SK-N-MC (cell line): ENCODE measurements around the gene ACAD11.

Experiments
- DNase-seq: peaks from one replicate; pipeline ENCODE4 v3.0.0-alpha.2; 2011; ENCODE audit warnings: low read depth, low spot score
- H3K27ac ChIP-seq: fragments of 200-600 bp; sonication (generic); 2 replicates; pipeline ENCODE4 v1.5.1; 2016; ENCODE audit warnings: mixed run types
- H3K36me3 ChIP-seq: fragments of 200-600 bp; sonication (generic); 2 replicates; pipeline ENCODE4 v1.6.1; 2017; ENCODE audit warnings: antibody characterized with exemption, low read length, mixed read lengths; ENCODE audit not compliant: insufficient read depth
- H3K4me3 ChIP-seq: fragments of 200-600 bp; sonication (generic); 2 replicates; pipeline ENCODE4 v1.5.1; 2016
- H3K9ac ChIP-seq: fragments of 200-600 bp; sonication (generic); 2 replicates; pipeline ENCODE4 v1.8.0; 2017; ENCODE audit warnings: mixed run types, mixed read lengths; ENCODE audit not compliant: insufficient read length
- H3K9me3 ChIP-seq: fragments of 200-600 bp; sonication (generic); 2 replicates; pipeline ENCODE4 v1.6.1; 2017; ENCODE audit warnings: low read depth, mild to moderate bottlenecking, antibody characterized with exemption, low read length, moderate library complexity, mixed read lengths
- EZH2 ChIP-seq: fragments of 200-600 bp; sonication (generic); IDR thresholded peaks from one replicate; pipeline ENCODE4 v1.6.1; 2017; ENCODE audit warnings: antibody characterized with exemption
- FOXP2 ChIP-seq: optimal IDR thresholded peaks from 2 replicates; pipeline ENCODE3; 2011; ENCODE audit warnings: mild to moderate bottlenecking, moderate library complexity; ENCODE audit not compliant: insufficient read depth; ENCODE audit errors: extremely low read length, control extremely low read depth
- POLR2AphosphoS5 ChIP-seq: IDR thresholded peaks from 2 replicates; pipeline ENCODE4 v1.6.1; 2012; ENCODE audit warnings: mild to moderate bottlenecking, low read depth, low read length, borderline replicate concordance

ACAD11 gene

DNA sequence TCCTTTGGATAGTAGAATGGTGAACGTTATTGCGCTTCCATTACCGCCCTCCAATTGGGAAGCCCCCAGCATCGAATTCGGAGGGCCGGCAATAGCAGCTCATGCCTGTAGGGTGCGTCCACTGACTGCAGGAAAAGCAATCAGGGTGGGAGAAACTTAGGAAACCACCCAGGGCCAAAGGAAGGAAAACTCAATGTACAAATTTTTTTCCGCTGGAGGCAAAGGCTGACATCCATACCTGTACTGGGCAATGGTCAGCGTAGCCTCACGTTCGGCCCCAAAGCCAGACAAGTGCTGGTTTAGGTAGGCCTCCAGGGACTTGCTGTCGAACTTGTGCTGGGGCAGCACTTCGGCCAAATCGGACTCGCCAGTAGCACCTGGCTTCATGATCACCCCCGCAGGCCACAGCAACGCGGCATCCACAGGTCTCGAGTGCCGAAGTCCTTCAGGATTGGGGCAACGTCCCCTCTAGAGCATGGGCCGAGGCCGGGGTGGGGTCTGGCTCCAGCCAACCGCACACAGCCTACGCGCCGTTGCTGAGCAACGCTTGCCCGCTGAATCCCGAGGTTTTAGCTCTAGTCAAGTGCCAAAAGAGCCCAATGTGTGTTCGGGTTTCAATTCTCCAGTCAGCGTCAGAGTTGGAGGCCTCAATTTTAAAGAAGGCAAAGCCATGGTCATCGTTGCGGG lies at the start of gene ACAD11:
ACAD11 (minus strand) TSS at position 445 of the 687 bp plus-strand sequence; CDS start at position 387, 58 bp downstream.
- Histone ChIP-seq H3K36me3 (0 out of 2 replicates have a peak, but pooled peaks cover 6% of the 10 kb centered on the region), H3K9ac (peak within 1 kb of the TSS; percentile 92), H3K9me3 (no peaks in the 10 kb centered on the region), H3K27ac (peak within 1 kb of the TSS; percentile 62), H3K4me3 (peak within 1 kb of the TSS; percentile 85)
- peak; percentile 59 for DNase-seq
- TF ChIP-seq EZH2, result no peak

DNA sequence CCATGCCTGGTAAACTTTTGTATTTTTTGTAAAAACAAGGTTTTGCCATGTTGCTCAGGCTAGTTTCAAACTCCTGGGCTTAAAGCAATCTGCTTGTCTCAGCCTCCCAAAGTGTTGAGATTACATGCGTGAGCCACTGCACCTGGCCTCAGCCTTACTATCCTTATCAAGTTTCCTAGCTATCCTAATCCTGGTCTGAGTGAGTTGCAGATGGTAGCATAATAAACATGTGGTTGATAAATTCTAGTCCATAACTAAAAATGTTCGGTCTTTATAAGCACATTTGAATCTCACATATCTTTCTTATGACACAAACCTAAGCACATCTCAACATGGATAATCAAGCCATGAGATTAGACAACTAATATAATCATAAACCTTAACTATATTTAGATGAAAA lies 44.1 kb upstream of the ACAD11 start:
- Histone ChIP-seq H3K9me3 (no peaks in the 10 kb centered on the region), H3K36me3 (peaks cover 19% of the 10 kb centered on the region), H3K9ac (no peak overlapping the region), H3K27ac (no peak overlapping the region), H3K4me3 (no peak overlapping the region)
- no peak for DNase-seq
- TF ChIP-seq FOXP2 (no peak), POLR2AphosphoS5 (no peak), EZH2 (no peak)

GRCh38 chr3:132695422-132695821 lies 35.8 kb upstream of the ACAD11 start:
- DNase-seq, result no peak
- Histone ChIP-seq H3K27ac (no peak overlapping the region), H3K9me3 (no peaks in the 10 kb centered on the region), H3K36me3 (peaks cover 24% of the 10 kb centered on the region), H3K9ac (no peak overlapping the region), H3K4me3 (no peak overlapping the region)
- TF ChIP-seq EZH2 (no peak), FOXP2 (no peak), POLR2AphosphoS5 (no peak)

GRCh38 chr3:132694991-132695390 lies 35.4 kb upstream of the ACAD11 start:
- peaks cover 22% of the 10 kb centered on the region for H3K36me3 ChIP-seq
- TF ChIP-seq POLR2AphosphoS5 (no peak), FOXP2 (no peak), EZH2 (no peak)
- no peak overlapping the region for H3K9ac ChIP-seq
- H3K4me3 ChIP-seq, result peak overlapping the region; percentile 16; the same call in 1 of the 2 replicates
- DNase-seq, result no peak
- H3K27ac ChIP-seq, result peak overlapping the region; percentile 11; the same call in 1 of the 2 replicates
- no peaks in the 10 kb centered on the region for H3K9me3 ChIP-seq

GRCh38 chr3:132690040-132690439 lies 30.4 kb upstream of the ACAD11 start:
- Histone ChIP-seq H3K9me3 (no peaks in the 10 kb centered on the region), H3K4me3 (no peak overlapping the region), H3K36me3 (peaks cover 38% of the 10 kb centered on the region), H3K9ac (no peak overlapping the region), H3K27ac (no peak overlapping the region)
- no peak for DNase-seq
- no peak for TF ChIP-seq FOXP2
- TF ChIP-seq EZH2, result no peak
- TF ChIP-seq POLR2AphosphoS5, result no peak

DNA sequence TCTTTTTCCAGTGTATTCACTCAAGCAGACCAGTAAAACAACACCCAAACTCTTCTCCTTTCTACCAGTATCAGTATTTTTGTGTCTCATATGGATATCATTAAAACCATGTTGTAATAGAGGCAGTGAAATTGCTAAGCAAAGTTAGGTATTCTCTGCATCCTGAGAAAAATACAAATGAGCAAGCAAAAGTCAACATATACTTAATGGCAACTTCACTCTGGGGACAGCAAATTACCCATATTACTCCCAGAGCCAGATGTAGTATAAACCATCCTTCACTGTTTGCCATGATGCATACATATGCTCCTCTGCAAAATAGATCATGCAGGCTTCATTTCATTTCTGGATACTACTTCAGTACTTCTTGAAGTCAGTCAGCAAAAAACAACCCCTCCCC lies 22.6 kb upstream of the ACAD11 start:
- Histone ChIP-seq H3K4me3 (no peak overlapping the region), H3K9me3 (no peaks in the 10 kb centered on the region), H3K9ac (no peak overlapping the region), H3K36me3 (peaks cover 40% of the 10 kb centered on the region), H3K27ac (no peak overlapping the region)
- no peak for TF ChIP-seq POLR2AphosphoS5
- no peak for TF ChIP-seq FOXP2
- TF ChIP-seq EZH2, result no peak
- no peak for DNase-seq

DNA sequence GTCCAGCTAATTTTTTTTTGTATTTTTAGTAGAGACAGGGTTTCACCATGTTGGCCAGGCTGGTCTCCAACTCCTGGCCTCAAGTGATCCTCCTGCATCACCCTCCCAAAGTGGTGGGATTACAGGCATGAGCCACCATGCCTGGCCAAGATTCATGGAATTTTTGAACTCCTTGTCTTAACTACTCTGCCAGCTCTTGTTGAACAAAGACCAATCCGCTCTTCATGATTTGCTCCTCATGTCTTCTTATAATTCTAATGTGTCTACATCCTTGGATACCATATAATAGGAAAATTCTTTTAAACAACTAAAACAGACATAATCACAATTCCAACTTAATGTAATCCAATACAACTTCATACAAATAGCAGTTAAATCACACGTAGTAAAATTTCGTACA lies 21.8 kb upstream of the ACAD11 start:
- H3K36me3 ChIP-seq, result peaks cover 48% of the 10 kb centered on the region
- no peak for DNase-seq
- TF ChIP-seq POLR2AphosphoS5, result no peak
- no peak for TF ChIP-seq FOXP2
- TF ChIP-seq EZH2, result no peak

DNA sequence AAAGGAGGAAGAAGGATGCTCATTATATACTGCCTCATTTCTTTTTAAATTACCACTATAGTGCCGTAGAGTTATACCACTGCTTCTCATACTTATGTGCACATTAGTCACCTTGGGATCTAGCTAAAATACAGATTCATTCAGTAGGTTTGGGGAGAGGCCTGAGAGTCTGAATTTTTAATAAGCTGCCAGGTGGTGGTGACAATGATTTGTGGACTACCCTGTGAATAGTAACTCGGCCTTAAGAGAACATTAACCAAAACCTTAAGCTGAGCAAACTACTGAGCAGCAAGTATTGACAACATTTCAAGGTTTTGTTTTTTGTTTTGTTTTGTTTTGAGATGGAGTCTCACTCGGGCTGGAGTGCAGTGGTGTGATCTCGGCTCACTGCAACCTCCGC lies 20.3 kb upstream of the ACAD11 start:
- no peak overlapping the region for H3K9ac ChIP-seq
- H3K27ac ChIP-seq, result no peak overlapping the region
- H3K4me3 ChIP-seq, result no peak overlapping the region
- TF ChIP-seq FOXP2 (no peak), EZH2 (no peak), POLR2AphosphoS5 (no peak)
- H3K36me3 ChIP-seq, result peaks cover 59% of the 10 kb centered on the region
- H3K9me3 ChIP-seq, result no peaks in the 10 kb centered on the region
- no peak for DNase-seq

More for the DNA sequence above, 21.8 kb upstream of the ACAD11 start:
- H3K9me3 ChIP-seq, result no peaks in the 10 kb centered on the region
- no peak overlapping the region for H3K9ac ChIP-seq
- H3K4me3 ChIP-seq, result no peak overlapping the region
- no peak overlapping the region for H3K27ac ChIP-seq

- no peak overlapping the region for H3K27ac ChIP-seq
- DNase-seq, result no peak
- H3K9ac ChIP-seq, result no peak overlapping the region
- peaks cover 76% of the 10 kb centered on the region for H3K36me3 ChIP-seq
- no peaks in the 10 kb centered on the region for H3K9me3 ChIP-seq
- H3K4me3 ChIP-seq, result no peak overlapping the region
- no peak for TF ChIP-seq EZH2
- TF ChIP-seq FOXP2, result no peak
- TF ChIP-seq POLR2AphosphoS5, result no peak
These were observed 15.8 kb upstream of the ACAD11 start for GRCh38 chr3:132675408-132675807.
